ENCODE results near the gene SLC35F6. TPM values are rescaled to one million over a fixed set of nuclear protein-coding genes. Genes with fewer than 3 reads are reported as not detected.

The SLC35F6 gene
- polyA plus RNA-seq, 2 donors = 17.0 to 18.3 TPM

Other genes with a start within 250 kb of the SLC35F6 start
- gene CIB4, start 122.9 kb upstream of the SLC35F6 start, polyA plus RNA-seq = not detected
- under 1 TPM; 0.16 to 0.76 TPM for gene KCNK3, start 71.6 kb upstream of the SLC35F6 start, polyA plus RNA-seq
- 1 to 10 TPM; 3.6 to 5.4 TPM for gene CENPA, start 21.8 kb downstream of the SLC35F6 start, polyA plus RNA-seq
- gene DPYSL5, start 83.8 kb downstream of the SLC35F6 start, polyA plus RNA-seq = not detected
- 10 to 100 TPM in 1 of 2 donors, 1 to 10 TPM in 1; 7.4 to 13.4 TPM for gene MAPRE3, start 206.4 kb downstream of the SLC35F6 start, polyA plus RNA-seq